GM19455 (cell line): ENCODE measurements around the gene KCNQ1.
A peak's percentile ranks its signal among the peaks of the same experiment; 100 is the strongest.

Experiments used
- ATAC-seq: cut with Tn5 transposase; IDR thresholded peaks from one replicate; pipeline ENCODE4 v1.9.1; 2021; ENCODE audit not compliant: unreplicated experiment

KCNQ1 gene

DNA sequence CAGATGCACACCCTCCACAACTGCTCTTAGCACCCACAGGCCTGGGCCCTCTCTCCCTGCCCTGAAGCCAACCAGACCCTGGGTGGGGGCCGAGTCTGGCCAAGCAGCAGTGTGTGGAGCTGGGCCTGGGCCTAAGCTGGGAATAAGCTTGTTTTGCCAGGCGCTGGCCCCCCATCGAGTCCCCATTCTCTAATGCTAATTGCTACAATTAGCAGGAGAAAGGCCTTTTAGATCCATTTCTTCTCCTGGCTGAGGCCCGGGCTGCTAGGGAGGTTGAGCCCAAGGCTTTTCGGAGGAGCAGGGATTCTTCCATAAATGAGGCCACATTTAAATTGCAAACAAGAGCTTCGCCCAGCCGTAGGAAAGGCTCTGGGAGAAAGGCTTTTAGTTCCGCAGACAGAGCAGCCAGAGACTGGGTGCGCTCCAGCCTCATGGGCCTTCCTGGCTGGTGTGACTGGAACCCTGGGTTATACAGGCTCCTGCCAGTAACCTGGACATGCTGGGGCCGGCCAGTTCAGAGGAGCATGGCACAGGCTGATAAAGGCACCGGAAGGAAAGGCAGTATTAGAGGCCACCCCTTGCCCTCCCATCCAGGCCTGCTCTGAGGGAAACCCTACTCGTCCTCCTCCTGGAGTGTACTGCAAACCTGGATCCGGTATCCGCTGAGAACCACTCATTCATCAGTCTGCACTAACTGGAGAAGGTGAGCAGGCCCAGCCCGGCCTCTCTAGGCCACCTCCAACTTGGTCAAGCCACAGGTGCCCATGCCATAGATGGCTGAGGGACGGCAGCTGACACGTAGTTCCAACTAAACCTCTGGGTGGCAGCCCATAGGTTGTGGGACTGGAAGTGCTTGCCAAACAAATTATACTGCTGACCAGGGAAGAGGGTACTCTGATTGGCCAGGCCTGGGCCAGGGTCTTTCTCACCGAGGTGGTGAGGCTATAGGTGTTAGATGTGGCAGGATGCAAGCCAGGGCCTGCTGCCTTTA lies 248.8 kb downstream of the KCNQ1 start:
- no peak for ATAC-seq

DNA sequence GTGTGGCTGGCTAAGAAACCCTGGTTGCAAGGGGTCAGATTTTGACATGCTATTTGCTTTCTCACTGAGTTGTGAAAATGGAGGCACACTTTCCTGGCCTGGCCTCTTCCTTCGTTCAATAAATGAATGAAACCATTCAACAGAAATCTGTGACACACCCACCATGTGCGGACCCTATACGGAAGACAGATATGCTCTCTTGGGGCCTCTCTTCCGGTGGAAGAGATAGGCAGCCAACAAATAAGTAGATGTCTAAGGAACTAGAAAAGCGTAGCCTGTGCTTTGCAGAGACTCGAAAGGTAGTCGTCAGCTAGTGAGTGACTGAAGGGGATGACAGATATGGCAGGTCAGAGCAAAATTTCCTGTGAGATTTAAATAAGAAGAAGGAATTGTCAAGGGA lies 249.7 kb downstream of the KCNQ1 start:
- ATAC-seq: no peak

DNA sequence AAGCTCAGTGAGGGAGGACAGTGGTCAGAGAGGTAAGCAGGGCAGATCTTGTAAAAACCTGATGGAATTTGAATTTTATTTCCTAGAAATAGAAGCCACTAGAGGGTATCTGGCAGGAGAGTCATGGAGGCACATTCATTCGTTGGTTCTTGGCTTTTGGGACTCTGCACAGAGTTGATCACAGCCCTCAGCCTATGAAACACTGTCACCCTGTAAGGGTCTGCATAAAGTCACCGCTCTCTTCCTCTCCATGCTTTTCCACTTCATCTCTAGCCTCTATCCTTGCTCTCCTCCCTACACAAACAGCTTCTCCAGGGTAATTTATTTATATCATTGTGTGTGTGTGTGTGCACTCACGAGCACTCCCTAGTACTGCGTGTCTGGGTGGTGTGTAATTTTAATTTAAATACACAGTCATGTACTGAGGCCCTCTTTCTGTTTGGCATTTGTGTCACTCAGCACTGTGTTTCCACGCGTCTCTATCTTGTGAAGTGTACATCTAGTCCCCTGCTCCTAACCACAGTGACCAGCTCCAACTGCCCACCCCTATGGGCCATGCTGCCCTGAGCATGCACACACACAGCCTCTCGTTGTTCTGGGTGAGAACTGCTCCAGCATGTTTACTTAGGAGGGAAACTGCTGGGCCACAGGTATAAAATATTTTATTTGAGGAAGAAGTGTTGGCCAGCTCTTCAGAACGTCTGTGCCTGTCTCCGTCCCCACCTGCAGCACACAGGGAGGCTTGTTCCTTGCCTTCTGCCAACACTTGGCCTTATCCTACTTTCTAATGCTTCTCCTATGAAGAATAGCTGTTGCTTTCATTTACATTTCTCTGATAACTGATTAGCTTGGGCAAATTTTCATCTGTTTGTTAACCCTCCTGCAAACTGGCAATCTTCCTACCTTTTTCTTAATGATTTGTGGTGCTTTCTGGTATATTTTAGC lies 250.5 kb downstream of the KCNQ1 start:
- no peak for ATAC-seq

DNA sequence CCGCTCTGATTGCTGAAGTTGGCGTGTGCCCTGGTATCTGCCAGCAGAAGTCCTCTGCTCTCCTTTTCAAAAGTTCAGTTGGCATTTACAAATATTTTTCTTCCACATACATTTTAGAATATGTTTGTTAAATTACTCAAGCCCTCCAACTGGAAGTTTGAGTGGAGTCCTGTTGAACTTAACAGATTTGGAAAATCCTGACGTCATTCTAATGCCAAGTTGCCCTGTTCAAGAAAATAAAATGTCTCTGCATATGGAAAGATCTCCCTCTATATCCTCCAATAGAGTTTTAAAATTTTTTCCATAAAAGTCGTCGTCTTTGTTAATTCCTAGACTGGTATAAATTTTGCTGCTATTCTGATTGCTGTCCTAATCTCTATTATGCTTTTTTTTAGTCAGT lies 251.6 kb downstream of the KCNQ1 start:
- ATAC-seq: no peak

DNA sequence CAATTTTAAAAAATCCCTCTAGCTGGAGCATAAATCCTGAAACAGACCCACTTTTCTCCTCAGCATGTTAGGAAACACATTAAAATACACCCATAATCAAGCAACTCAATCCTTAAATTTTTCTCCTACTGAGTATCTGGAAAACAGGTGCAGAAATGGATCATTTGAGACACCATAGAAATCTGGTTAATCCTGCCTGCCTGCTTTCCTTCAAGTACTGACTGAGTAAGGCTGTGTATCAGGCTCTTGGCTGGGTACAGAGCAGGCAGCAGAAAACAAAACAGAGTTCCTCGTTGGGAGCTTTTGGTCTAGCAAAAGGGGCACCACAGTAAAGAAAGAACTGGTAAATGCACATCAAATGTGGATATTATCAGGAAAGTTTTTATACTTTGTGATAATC lies 253.1 kb downstream of the KCNQ1 start:
- ATAC-seq: no peak

DNA sequence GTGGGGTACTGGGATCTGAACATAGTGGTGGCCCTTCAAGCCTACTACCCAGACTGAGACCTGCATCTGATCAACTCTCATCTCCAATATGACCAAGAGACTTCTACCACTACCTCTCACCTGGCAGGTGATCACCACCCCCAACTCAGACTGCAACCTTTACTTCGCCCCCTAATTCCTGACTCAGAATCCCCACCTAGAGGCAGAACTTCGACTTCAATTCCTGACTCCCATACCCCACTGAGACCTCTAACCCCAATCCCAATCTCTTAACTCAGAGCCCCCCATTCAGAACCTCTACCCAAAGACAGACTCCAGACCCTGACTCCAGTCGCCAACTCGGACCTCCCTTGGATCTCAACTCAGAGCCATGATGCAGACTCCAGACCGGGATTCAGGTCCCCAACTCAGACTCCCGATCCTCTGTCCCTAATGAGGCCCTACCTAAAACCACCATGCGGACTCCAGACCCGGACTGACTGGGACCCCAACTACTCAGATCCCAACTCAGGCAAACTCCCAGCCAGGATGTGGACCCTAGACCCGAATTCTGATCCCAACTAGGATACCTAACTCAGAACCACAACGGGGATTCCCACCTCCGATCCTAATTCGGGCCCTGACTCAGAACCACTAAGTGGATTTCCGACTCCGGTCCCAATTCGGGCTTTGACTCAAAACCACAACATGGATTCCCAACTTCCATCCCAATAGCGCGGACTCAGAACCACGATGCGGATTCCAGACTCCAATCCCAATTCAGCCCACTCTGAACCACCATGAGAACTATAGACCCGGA lies 253.8 kb downstream of the KCNQ1 start:
- no peak for ATAC-seq

DNA sequence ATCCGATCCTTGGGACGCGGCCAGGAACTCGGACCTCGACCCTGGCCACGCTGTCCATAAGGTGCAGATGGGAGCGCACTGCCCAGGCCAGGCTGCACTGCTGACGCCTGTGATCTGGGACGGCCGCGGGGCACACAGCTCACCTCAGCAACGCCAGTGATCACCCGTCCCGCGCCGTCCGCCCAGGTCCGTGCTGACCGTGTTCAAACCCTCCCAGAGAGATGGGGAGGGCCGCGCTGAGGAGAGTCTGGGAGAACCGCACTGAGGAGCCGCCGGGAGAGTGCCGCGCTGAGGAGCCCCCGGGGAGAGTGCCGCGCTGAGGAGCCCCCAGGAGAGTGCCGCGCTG lies 254.3 kb downstream of the KCNQ1 start:
- no peak for ATAC-seq

DNA sequence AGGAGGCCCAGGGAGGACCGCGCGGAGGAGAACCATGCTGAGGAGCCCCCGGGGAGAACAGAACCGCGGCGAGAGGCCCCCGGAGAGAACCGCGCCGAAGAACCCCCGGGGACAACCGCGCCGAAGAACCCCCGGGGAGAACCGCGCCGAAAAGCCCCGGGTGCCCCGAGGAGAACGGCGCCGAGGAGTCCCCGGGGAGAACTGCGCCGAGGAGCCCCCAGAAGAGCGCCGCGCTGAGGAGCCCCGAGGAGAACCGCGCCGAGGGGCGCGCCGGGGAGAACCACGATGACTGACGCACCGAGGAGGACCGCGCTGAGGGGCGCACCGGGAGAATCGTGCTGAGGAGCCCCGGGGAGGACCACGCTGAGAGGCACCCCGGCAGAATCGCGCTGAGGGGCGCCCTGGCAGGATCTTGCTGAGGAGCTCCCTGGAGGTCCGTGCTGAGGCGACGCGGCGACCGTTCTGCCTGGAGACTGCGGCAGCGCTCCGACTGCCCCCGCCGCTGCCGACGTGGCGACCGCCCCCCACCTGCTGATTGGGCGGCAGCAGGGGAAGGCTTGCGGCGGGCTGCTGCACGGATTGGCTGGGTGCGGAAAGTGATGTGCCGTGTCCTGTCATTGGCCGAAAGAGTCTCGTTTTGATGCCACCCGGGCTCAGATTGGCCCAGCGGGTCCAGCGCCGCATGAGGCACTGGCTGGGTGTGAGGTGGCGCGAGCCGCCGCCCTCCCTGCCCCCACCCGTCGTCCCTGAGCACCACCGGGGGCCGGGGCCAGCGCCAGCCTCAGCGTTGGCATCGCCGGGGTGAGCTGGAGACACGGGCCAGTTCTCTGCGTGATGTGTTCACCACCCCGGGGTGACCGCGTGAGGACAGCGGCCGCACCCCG lies 255.0 kb downstream of the KCNQ1 start, which contains the start of gene KCNQ1OT1:
Gene KCNQ1OT1 (minus strand): TSS at position 464 of the 884 bp plus-strand sequence.
- ATAC-seq: peak; percentile 82

DNA sequence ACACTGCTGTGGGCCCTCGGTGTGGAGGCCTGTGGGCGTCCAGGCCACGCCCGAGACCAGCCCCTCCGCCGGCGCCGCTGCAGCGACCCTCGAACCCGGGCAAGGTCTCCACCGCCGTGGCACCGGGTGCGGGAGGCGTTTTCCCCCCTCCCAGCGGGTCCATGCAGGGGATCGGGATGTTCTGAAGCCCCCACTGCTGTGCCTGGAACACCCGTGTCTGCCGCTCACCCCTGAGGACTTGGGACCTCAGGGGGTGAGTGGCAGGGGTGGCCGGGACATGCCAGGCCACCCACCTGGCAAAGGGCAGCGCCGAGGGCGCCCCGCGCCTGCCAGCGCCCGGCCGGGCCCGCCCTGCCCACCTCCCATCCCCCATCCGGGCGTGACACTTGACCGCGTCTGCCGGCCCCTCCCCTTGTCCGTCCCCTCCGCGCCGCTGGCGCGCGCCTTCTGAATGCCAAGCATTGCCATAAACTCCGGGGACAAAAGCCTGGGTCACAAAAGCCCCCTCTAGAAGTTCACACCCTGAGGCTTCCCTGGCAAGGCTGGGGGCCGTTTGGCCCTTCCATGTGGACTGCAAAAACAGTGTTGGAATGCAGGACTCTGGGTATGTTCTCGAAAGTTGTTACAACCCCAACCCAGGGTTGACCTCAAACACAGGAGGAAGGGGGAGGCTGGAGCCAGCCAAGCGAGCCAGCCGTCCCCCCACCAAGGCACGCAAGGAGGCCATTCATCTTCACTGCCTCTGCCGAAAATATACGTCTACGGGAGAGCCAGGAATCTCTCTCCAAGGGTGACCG lies 255.8 kb downstream of the KCNQ1 start:
- peak; percentile 27 for ATAC-seq

DNA sequence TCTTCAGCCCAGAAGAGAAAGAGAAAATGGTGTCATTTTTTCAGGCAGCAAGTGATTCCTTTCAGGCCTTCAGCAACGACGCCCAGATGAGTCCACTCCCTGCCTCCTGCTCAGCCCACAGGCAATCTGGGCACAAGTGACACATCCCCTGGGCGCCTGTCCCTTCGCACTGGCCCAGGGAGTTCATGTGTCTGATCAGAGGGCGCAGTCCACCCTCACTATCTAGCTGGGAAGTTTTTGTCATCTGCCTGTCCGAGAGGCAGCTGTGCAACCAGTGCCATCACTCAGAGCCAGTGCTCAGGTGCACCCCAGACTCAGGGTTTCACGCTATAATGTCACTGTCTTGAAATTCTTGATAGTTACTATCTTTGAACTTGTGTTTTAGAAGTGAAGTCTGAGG lies 256.4 kb downstream of the KCNQ1 start:
- ATAC-seq: no peak

DNA sequence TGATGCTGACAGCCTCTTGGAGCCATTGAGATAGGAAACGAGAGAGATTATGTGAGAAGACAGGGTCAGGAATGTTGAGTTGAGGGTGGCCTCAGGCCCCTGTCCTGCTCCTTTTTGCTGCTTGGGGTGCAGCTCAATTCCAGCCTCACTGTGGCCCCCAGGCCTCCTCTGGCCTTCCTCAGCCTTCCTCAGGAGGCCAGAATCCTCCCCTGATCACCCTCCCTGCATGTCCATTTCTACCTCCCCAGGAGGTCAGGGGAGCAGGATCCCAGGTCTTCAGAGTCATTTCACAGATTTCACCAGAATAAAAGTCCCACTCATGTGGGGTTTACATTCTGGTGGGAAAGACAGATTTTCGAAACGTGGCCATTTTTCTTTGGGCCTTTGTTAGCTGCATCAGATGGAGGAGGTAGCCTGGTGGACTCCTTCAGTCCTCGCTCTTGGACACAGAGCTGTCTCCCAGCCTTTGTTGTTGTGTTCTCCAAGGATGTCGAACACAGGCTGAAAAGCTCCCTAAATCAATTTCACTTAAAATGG lies 257.2 kb downstream of the KCNQ1 start:
- no peak for ATAC-seq

DNA sequence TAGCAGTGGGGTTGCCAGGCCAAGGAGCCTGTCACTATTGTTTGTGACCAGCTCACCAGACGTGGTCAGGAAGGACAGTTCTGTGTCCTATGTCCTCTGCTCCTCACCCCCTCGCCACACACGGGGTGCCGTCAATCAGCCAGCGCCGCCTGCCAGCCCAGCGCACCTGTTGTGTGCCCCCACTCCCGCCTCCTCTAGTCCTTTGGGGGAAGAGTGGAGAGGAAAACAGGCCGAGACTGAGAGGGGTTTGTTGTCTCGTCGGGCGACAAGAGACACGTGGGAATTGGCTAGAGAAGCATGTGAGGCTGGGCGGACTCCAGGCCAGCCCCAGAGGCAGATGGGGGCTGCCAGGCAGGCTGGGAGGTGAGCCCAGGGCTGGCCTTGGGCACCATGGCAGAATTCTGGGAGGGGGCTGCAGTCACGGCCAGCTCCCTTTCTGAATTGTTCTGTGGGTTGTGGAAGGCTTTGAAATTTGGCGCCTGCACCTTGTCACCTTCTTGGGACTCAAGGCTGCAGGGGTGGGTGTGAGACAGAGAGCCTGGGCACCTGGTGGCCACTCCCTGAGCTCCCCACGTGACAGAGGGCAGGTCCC lies 258.1 kb downstream of the KCNQ1 start:
- no peak for ATAC-seq

DNA sequence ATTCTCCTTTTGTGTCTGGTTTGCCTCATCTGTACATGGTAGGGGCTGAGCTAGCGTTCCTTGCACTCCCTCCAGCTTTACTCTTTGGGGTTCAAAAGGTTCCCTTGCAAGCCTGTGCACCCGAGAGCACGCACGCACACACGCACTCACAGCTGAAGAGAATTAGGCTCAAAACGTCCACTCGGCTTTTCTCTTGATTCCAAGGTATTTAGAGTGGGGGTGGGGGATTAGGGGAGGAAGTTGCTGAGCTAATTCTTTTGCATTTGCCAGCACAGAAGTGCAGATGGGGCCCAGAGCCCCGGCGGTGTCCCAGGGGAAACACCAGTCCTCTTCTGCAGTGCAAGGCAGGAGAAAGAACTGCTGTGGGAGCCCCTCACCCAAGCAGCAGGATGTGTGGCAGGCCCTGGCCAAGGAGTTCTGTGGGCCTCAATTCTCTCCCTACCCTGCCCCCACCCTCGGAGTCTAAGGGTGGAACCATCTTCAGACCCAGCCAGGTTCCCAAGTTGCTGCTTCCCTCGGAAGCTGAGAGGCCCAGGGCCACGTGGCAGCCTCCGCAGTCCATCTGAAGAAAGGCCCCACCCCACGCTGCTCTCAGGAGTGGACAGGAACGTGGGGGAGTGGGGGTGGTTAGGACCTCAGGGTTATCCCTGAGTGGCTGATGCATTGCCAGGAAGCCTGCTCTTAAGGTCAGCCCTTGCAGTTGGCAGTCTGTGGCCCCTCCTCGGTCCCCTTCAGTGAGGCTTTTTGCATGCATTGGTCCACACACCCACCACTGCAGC lies 258.7 kb downstream of the KCNQ1 start:
- no peak for ATAC-seq

DNA sequence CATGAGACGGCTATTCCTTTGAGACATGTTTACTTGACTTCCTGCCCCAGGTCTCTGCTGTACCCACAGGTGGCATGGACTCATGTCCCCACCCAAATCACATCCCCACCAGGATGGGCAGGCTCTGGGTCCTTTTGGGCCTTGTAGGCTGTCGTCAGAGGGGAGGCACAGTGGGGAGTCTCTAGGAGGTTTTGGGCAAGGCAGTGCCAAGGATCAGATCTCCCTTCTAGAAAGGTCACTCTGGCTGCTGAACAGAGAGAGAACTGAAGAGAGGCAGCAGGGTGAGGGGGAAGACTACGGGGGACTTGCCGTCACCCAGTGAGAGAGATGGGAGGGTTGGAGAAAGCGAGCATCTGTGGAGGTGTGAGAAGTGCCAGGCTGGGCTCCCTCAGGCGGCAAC lies 259.5 kb downstream of the KCNQ1 start:
- no peak for ATAC-seq

DNA sequence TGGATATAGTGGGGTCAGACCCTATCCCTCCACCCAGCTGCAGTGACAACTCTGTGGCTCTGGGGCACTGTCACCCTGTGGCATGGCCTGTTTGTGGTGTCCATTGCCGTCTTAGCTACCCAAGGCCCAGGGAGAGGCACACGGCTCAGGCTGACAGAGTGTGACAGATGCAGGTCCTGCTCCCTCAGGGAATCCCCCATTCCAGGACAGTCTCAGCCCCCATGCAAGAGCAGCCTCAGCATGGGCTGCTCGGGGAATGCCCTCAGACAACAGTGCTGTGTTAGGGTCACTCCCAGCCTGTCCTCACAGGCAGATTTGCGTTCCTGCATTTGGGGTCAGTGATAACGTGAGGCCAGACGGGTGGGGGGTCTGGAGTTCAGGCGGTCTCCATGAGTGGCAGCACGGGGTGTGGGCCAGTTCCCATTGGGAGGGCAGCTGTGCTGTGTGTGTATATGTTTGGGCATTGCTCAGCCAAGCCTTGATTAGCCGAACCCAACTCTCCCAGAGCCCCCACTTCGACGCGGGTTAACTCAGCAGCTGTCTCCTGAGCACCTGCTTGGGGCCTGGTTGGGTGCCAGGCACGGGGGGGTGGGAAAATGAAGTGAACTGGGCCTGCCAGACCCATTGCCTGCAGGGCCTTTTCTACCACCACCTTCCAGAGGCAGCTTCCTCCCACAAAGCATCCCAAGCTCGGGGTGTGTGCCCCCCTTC lies 260.2 kb downstream of the KCNQ1 start:
- ATAC-seq: no peak

DNA sequence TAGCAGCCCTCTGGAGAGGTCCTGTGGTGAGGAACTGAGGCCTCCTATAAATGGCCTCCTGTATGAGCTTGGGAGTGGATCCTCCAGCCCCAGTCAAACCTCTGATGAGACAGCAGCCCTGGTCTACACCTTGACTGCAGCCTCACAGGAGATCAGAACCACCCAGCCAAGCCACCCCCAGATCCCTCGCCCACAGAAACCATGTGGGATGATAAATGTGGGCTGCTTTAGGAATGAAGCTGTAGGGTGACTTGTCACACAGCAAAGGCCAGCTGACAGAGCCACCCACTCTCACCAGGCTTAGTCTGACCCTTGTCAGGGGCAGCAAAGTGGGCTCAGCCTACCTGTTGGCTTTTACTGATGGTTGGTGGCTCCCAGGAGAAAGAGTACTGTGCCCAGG lies 261.5 kb downstream of the KCNQ1 start:
- ATAC-seq: no peak

DNA sequence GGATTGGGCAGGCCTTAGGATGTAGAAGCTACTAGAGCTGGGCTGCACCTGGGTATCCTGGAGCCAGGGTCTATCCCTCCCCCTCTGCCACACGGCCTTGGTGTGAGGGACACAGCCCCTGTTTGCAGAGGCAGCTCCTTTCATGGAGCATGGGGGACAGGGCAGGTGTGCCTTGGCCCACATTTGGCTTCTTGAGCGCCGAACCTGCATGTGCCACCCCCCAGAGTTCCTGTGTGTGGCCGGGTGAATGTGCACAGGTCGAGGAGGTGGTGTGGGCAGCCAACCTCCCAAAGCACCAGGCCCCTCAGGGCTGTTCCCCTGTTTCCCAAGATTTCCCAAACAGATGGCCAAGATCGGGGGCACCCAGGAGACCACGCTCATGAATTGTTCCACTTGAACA lies 262.9 kb downstream of the KCNQ1 start:
- ATAC-seq: no peak
